HS-27A (cell line): Measurements from ENCODE around the gene SUN5.

Source experiments
- DNase-seq: peaks from one replicate; pipeline ENCODE4 v3.0.0-alpha.2; 2012; ENCODE audit warnings: low read depth, missing footprints

Gene SUN5

GRCh38 chr20:32995802-32996201 lies 8.4 kb downstream of the SUN5 start:
- DNase-seq, result no peak

- no peak for DNase-seq
Measured at GRCh38 chr20:32993496-32994050, 10.7 kb downstream of the SUN5 start.

- DNase-seq, result no peak
Measured at GRCh38 chr20:32991792-32992641, 12.2 kb downstream of the SUN5 start.

- DNase-seq, result no peak
Measured at GRCh38 chr20:32991383-32991782, 12.8 kb downstream of the SUN5 start.

- no peak for DNase-seq
Measured at GRCh38 chr20:32990426-32990825, 13.8 kb downstream of the SUN5 start.

GRCh38 chr20:32989507-32990283 lies 14.5 kb downstream of the SUN5 start:
- DNase-seq, result no peak

- no peak for DNase-seq
Measured at GRCh38 chr20:32988008-32988407, 16.2 kb downstream of the SUN5 start.

GRCh38 chr20:32987044-32987825 lies 17.0 kb downstream of the SUN5 start:
- DNase-seq, result no peak

- DNase-seq, result no peak
Measured at GRCh38 chr20:32986331-32986966, 17.8 kb downstream of the SUN5 start.

GRCh38 chr20:32985596-32985995 lies 18.6 kb downstream of the SUN5 start:
- DNase-seq, result no peak

GRCh38 chr20:32984631-32985354 lies 19.4 kb downstream of the SUN5 start:
- DNase-seq, result no peak

GRCh38 chr20:32984196-32984595 lies 20.0 kb downstream of the SUN5 start:
- DNase-seq, result no peak

GRCh38 chr20:32983459-32984112 lies 20.6 kb downstream of the SUN5 start:
- no peak for DNase-seq

- DNase-seq, result no peak
Measured at GRCh38 chr20:32982617-32983458, 21.4 kb downstream of the SUN5 start.

GRCh38 chr20:32980990-32981389 lies 23.2 kb downstream of the SUN5 start:
- no peak for DNase-seq

- no peak for DNase-seq
Measured at GRCh38 chr20:32980131-32980941, 23.9 kb downstream of the SUN5 start.

GRCh38 chr20:32979201-32979998 lies 24.8 kb downstream of the SUN5 start:
- DNase-seq, result no peak

- no peak for DNase-seq
Measured at GRCh38 chr20:32978009-32978335, 26.3 kb downstream of the SUN5 start.
